PC-9 (cell line): ENCODE measurements around the gene ARMH4. TPM values are rescaled to one million over a fixed set of nuclear protein-coding genes. Genes with fewer than 3 reads are reported as not detected.
A peak's percentile ranks its signal among the peaks of the same experiment; 100 is the strongest.

Source experiments
- BruUV-seq: library from RNA; stranded (reverse); fragments of 400-500 nt; replicated peaks from 2 replicates; lab custom pipeline; 2021; lab: Mats Ljungman, UMichigan
- CTCF ChIA-PET: fragments of 300-600 bp; sonication (Branson Sonifier 250); formaldehyde crosslinking; loops from one replicate; lab custom pipeline; 2022; ENCODE audit warnings: antibody characterized with exemption; lab: Charles Lee
- POLR2A ChIA-PET: fragments of 300-600 bp; sonication (Branson Sonifier 250); formaldehyde crosslinking; loops from one replicate; lab custom pipeline; 2022; ENCODE audit warnings: antibody characterized with exemption; ENCODE audit not compliant: unreplicated experiment; lab: Charles Lee
- DNase-seq, 2 experiments: peaks; one replicate each; pipeline versions ENCODE4 v3.0.0 to v3.0.0-alpha.2; 2015 to 2022; ENCODE audit warnings: mixed read lengths in 1 of 2
- H2AFZ ChIP-seq: fragments of 200-600 bp; sonication (generic); 2 replicates; pipeline ENCODE4 v1.8.1; 2017; ENCODE audit warnings: antibody characterized with exemption
- H3F3A ChIP-seq: fragments of 200-600 bp; sonication (generic); 2 replicates; pipeline ENCODE4 v1.8.1; 2017; ENCODE audit warnings: antibody characterized with exemption, mild to moderate bottlenecking, low read depth; ENCODE audit not compliant: insufficient read depth
- H3K27ac ChIP-seq: fragments of 200-600 bp; sonication (generic); 2 replicates; pipeline ENCODE4 v1.6.1; 2016; ENCODE audit warnings: mixed run types
- H3K27me3 ChIP-seq: fragments of 200-600 bp; sonication (generic); 2 replicates; pipeline ENCODE4 v1.6.1; 2016; ENCODE audit warnings: low read depth, mixed run types; ENCODE audit not compliant: insufficient read depth
- H3K36me3 ChIP-seq: fragments of 200-600 bp; sonication (generic); 2 replicates; pipeline ENCODE4 v1.6.1; 2016; ENCODE audit warnings: low read depth, mixed run types
- H3K4me1 ChIP-seq: fragments of 200-600 bp; sonication (generic); replicated peaks from 2 replicates; pipeline ENCODE4 v1.6.1; 2016; ENCODE audit warnings: mixed run types; ENCODE audit not compliant: insufficient read depth
- H3K4me2 ChIP-seq: fragments of 200-600 bp; sonication (generic); 2 replicates; pipeline ENCODE4 v1.6.1; 2017; ENCODE audit warnings: mixed run types
- H3K4me3 ChIP-seq: fragments of 200-600 bp; sonication (generic); 2 replicates; pipeline ENCODE4 v1.6.1; 2016; ENCODE audit warnings: mixed run types
- H3K79me2 ChIP-seq: fragments of 200-600 bp; sonication (generic); 2 replicates; pipeline ENCODE4 v1.6.1; 2017; ENCODE audit warnings: low read depth, mixed run types
- H3K9me2 ChIP-seq: fragments of 200-600 bp; sonication (generic); 2 replicates; pipeline ENCODE4 v1.8.1; 2017; ENCODE audit warnings: mild to moderate bottlenecking; ENCODE audit not compliant: insufficient read depth
- H3K9me3 ChIP-seq: fragments of 200-600 bp; sonication (generic); 2 replicates; pipeline ENCODE4 v1.8.1; 2016; ENCODE audit warnings: low read depth; ENCODE audit not compliant: insufficient read depth
- H4K20me1 ChIP-seq: fragments of 200-600 bp; sonication (generic); 2 replicates; pipeline ENCODE4 v1.8.1; 2017; ENCODE audit not compliant: insufficient read depth
- CTCF ChIP-seq: fragments of 200-600 bp; sonication (generic); conservative IDR thresholded peaks from 2 replicates; pipeline ENCODE4 v1.6.1; 2017; ENCODE audit warnings: mixed run types, antibody characterized with exemption, mild to moderate bottlenecking, moderate library complexity
- EZH2 ChIP-seq: fragments of 200-600 bp; sonication (generic); IDR thresholded peaks from 2 replicates; pipeline ENCODE4 v1.8.0; 2017; ENCODE audit warnings: antibody characterized with exemption, low read depth
- intact Hi-C: fragments of 100-400 bp; cut with micrococcal nuclease; formaldehyde crosslinking; loops from one replicate; pipeline ENCODE4 v1.10.0; 2022; ENCODE audit not compliant: unreplicated experiment
- total RNA-seq: library from RNA; stranded (reverse); gene quantifications from 2 replicates; pipeline ENCODE4 v1.2.3, GENCODE V29; 2021

ARMH4 gene
- total RNA-seq, 1 experiment from 2014 or later, result not detected

GRCh38 chr14:57962325-57963035, 189.5 kb downstream of the ARMH4 start:
- no peak overlapping the region for H2AFZ ChIP-seq
- H3K4me3 ChIP-seq, result no peak overlapping the region
- DNase-seq, result no peak
- no peaks in the 10 kb centered on the region for H4K20me1 ChIP-seq
- CTCF ChIA-PET, result no interaction called here
- H3F3A ChIP-seq, result no peaks in the 10 kb centered on the region
- no peaks in the 10 kb centered on the region for H3K4me1 ChIP-seq
- BruUV-seq, result no TSS peak
- H3K36me3 ChIP-seq, result no peaks in the 10 kb centered on the region
- intact Hi-C loops, result no loop called here
- H3K9me3 ChIP-seq, result no peaks in the 10 kb centered on the region
- H3K27me3 ChIP-seq, result peaks cover 49% of the 10 kb centered on the region
- TF ChIP-seq CTCF (no peak), EZH2 (no peak)
- H3K27ac ChIP-seq, result no peak overlapping the region
- H3K9me2 ChIP-seq, result no peaks in the 10 kb centered on the region
- no peaks in the 10 kb centered on the region for H3K79me2 ChIP-seq
- POLR2A ChIA-PET, result no interaction called here
- no peak overlapping the region for H3K4me2 ChIP-seq

DNA sequence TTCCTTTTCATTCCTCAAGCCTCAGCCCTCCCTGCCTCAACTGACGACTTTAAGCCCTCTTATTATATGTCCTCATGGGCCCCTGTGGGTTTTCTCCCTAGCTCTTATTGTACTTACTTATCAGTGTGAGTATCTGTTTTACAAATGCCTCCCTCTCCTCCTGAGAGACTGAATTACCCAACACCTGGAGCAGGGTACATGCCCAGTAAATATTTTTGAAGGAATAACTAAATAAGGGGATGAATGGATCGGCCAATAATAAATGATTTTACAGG, 190.3 kb downstream of the ARMH4 start:
- ChIA-PET POLR2A (no interaction called here), CTCF (no interaction called here)
- intact Hi-C loops, result no loop called here
- Histone ChIP-seq H2AFZ (no peak overlapping the region), H3K9me3 (no peaks in the 10 kb centered on the region), H3K27ac (no peak overlapping the region), H3K4me2 (no peak overlapping the region), H3K27me3 (peaks cover 49% of the 10 kb centered on the region), H3K9me2 (no peaks in the 10 kb centered on the region), H3K4me3 (no peak overlapping the region), H4K20me1 (no peaks in the 10 kb centered on the region), H3K4me1 (no peaks in the 10 kb centered on the region), H3K36me3 (no peaks in the 10 kb centered on the region), H3K79me2 (no peaks in the 10 kb centered on the region), H3F3A (no peaks in the 10 kb centered on the region)
- TF ChIP-seq CTCF (no peak), EZH2 (no peak)
- BruUV-seq, result no TSS peak
- DNase-seq, result no peak

- BruUV-seq, result no TSS peak
- H3K79me2 ChIP-seq, result no peaks in the 10 kb centered on the region
- H3F3A ChIP-seq, result no peaks in the 10 kb centered on the region
- no peak for TF ChIP-seq EZH2
- no peak for TF ChIP-seq CTCF
- H2AFZ ChIP-seq, result 0 out of 2 replicates have a peak overlapping the region, but pooled peaks have one; percentile 23
- H3K4me2 ChIP-seq, result no peak overlapping the region
- CTCF ChIA-PET, result no interaction called here
- H3K9me2 ChIP-seq, result no peaks in the 10 kb centered on the region
- POLR2A ChIA-PET, result no interaction called here
- H3K27me3 ChIP-seq, result peaks cover 49% of the 10 kb centered on the region
- no peak for DNase-seq
- no peaks in the 10 kb centered on the region for H3K9me3 ChIP-seq
- intact Hi-C loops, result no loop called here
- H3K4me3 ChIP-seq, result no peak overlapping the region
- H4K20me1 ChIP-seq, result no peaks in the 10 kb centered on the region
- no peak overlapping the region for H3K27ac ChIP-seq
- H3K36me3 ChIP-seq, result no peaks in the 10 kb centered on the region
- H3K4me1 ChIP-seq, result no peaks in the 10 kb centered on the region
Measured at GRCh38 chr14:57960946-57961785, 190.8 kb downstream of the ARMH4 start.
